Measurements from ENCODE around the gene CCKAR.

Gene CCKAR

DNA sequence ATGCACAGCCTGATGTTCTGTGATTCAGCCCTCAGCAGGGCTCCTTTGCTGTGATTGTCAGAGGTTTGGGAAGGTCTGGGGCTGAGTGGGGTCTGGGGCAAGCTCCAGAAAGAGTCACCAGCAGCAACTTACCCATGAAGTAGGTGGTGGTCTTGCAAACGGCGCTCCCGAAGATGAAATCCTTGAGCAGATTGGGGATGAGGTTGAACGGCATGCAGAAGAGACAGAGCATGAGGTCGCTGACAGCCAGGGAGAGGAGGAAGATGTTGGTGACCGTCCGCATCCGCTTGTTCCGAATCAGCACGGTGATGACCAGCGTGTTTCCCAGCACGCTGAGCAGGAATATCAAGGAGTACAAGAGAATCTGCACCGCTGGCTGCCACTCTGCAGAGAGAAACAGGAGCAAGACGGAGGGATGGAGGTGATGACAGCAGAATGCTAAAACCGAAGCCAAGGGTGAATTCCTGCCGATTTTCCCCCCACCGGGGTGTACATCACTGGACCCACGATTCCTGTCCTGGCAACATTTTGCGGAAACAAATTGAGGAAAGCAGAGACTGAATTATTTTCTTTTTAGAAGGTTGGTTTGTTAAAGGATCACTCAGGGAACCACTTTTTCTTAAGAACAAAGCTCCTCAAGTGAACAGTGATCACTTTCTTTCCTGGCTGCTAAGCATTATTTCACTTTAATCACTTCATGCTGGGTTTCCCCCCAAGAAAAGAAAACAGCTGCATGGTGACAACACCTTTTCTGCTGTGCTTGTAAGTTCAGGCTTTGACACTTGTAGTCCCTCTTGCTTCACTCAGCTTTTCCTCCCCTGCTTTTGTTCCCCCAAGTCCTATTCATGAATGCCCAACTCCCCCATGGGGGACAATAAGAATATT is 941 bp downstream of the CCKAR start:
- no peak for ATAC-seq

DNA sequence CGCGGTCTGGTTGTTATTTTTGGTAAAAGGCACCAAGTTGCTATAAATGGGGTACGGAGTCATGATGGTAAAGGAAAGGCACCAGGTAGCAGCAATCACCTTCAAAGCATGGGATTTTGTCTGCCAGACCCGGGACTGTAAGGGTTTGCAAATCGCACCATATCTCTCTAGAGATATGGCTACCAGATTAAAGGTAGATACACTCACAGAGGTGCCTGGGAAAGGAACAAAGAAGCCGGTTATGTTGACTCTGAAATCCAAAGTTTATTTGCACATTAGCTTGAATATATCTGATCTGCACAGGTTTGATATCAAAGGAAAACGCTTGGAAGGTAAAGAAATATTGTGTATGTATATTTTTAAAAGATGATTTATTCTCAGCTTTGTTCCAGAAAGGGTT is 4.6 kb downstream of the CCKAR start:
- ATAC-seq: no peak

DNA sequence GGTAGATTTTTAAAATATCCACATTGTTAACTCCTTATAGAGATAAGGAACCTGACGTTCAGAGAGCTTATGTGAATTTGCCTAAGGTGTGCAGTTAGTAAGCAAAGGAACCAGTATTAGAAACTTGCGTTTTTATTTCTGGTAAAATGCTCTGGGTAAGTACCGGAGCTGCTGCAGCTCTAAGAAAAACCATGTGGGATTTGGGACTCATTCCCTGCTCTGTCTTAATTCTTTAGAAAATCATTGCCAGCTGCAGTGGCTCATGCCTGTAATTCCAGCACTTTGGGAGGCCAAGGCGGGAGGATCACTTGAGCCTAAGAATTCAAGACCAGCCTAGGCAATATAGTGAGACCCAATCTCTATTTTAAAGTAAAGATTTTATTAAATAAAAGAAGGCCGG is 5.8 kb downstream of the CCKAR start:
- ATAC-seq: no peak

DNA sequence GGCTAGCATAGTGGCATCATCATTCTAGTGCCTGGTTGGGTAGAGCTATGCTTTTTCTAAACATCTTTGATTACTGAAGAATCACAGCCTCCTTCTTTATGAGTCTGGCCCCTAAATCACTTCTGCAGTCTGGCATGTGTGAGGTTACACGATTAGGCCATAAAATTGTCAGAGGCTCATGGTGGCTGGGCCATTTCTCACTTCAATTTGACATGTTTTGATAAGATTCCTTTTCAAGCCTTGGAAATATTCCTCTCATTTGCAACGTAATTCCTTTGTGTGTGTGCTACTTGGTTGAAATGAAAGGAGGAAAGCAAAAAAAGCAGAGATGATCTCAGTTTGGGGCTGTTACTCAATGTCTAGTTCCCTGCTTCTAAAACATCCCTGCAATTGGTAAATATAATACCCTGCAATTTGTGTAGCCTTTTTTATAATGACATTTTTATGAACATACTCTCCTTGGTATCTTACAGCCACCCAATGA is 6.2 kb downstream of the CCKAR start:
- no peak for ATAC-seq

DNA sequence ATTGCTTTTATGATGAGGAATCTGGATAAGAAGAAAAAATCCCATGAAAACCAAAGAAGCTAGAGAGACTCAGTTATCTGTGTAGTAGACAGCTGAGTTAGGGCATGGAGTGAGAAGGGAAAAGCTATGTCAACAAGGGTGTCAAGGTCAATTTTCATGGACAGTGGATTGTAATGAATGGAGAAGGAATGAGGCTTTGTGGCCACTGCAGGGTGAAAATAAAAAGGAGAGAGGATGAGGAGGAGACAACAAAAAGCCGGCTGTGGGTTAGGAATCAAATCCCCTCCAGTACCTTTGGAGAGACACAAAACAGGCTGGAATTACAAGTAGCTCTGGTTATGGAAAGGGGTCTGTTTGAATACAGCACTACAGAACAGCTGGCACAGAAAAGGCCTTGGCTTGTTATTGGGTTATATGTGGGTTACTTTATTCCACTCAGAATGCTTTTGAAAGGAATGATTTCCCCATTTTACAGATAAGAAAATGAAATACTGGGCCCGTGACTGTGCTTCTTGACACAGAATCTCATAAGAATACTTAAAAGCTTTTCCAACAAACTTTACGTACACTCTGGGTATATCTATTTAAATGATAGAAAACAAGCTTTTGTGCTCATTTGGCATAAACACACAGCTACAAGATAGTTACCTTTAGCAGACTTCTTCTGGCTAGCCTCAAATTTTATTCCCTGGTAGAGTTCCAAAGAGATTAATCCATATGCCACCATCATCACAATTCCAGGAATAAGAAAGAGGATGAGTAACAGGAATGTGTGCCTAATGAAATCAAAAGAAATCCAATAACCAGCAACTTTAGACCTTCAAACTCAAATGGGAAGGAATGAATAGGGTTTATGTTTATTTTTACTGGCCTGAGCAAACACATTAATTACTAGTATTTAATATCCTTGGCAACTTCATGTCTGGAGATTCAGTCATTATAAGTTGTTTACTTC is 7.5 kb downstream of the CCKAR start:
- no peak for ATAC-seq

DNA sequence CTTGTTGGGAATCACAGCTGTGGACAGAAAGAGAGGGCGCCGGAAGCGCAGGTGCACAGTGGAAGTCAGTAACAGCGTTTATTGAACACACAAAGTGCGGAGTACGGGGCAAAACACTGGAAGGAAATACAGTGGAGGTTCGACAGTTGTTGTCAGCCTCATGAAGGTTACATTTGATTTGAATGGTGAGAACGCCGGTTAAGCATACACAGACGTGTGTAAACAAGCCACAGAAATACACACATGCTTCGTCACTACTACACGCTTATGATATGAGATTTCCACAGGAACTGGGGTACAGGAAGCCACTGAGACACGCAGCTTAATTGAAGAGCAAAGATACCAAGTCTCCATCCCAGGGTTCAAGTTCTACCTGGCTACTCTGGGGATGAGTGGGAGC is 12.0 kb downstream of the CCKAR start:
- ATAC-seq: no peak

DNA sequence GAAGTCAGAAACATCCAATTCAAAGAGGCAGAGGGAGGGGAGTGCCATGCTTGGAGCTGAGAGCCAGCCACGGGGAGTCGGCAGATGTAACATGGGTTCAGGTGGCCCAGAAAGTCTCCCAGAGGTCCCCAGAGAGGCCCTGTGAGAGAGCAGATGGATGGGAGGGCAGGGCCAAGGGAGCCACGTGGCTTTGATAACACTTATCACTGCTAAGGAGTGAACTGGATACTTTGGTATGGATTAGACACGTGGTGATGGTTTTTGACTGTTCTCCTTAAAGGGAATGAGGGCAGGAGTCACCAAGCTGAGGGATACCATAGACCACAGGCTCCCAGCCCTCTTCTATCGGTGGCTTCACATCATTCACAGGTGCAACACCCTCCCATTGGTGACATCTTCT is 13.7 kb downstream of the CCKAR start:
- no peak for ATAC-seq

DNA sequence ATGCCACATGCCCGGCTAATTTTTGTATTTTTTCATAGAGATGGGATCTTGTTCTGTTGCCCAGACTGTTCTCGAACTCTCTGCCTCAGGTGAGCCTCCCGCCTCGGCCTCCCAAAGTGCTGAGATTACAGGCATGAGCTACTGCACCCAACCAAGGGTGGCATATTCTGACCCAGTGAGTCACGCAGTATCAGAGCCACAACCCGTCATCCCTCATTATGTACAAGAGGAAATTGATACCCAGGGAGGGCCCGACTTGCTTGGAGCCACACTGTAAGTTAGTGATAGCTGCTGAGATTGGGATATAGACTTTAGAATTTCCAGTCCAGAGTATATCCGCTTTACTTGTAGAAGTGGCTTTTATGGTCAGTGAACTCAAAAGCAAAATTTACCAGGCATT is 14.6 kb downstream of the CCKAR start:
- ATAC-seq: no peak

DNA sequence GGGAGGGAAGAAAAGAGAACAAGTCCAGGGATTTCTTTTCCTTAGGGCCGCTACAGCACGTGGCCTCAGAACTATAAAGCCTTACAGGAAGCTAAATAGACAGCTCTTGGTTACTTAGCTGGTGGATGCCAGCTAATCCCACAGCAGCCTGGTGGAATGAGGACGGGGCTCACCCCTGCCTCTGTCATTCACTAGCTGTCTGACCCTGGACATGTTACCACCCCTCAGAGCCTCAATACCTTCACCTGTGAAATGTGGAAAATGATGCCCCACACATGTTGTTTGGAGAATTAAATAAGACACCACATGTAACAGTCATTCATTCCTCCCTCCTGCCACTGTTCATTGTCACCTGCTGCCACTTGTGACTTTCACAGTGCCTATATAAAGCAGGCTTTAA is 15.7 kb downstream of the CCKAR start:
- no peak for ATAC-seq

DNA sequence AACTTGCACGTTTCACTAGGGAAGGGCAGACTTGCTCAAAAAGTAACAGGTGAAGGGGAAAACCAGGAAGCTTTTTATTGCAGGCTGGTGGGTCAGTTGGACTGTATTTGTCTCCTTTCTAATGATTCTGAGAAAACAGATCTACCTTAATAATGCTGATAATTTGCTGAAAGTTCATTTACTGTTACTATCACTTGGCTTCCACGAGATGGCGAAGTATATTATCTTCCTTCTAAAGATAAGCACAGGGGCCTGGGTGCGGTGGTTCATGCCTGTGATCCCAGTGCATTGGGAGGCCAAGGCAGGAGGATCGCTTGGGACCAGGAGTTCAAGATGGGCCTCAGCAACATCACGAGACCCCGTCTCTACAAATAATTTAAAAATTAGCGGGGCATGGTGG is 16.4 kb downstream of the CCKAR start:
- ATAC-seq: no peak

DNA sequence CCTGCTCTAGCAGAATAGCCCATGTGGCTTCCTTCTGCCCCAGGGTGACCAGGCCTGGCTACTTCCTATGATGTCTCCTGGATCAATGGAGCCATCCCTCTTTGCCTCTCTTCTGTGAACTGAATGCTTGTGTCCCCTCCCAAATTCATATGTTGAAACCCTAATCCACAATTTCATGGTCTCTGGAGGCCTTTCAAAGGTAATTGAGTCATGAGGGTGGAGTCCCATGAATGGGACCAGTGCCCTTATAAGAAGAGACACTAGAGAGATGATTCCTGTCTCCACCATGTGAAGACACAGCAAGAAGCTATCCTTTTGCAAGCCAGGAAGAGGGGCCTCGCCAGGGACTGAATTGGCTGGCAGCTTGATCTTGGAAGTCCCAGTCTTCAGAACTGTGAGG is 18.4 kb downstream of the CCKAR start:
- ATAC-seq: no peak

DNA sequence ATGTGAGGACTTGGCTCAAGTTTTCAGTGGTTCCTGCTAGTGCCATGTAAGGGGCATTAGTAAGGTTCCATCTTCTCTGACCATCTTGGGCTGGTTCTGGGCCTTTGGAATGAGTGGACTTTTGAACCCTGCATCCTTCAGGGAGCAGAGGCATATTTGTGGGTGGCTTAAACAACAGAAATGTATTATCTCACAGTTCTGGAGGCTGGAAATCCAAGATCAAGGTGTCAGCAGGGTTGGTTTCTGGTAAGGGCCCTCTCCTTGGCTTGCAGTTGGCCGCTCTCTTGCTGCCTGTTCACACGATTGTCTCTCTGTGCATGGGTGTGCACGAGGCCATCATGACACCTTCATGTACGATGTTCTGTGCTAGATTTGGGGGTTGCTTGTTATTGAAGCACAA is 21.3 kb downstream of the CCKAR start:
- ATAC-seq: no peak

DNA sequence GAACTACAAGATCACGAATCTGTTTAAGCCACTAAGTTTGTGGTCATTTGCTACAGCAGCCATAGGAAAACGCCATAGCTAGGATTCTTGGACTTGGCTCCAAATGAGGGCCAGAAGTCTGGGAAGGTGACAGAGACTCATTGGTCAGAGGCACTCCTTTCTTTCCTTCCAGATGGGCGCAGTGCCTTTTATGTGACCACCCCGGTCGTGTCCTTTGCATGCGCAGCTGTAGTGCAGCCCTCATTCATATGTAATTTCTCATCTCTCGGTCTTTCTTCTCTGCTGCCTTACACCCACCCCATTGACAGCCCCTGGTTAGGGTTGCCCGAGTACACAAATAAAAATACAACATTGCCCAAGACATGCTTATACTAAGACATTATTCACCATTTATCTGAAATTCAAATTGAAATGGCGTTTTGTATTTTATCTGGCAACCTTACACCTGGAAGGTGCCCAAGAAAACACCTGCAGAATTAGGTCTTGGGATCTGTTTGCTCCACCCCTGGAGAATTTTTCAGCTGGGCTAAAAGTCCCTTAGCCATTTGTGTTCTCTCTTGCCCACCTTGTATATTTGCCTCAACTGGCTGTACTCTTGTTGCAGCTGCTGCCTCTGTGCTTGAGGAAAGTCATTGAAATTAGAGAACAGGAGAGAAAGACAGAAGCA is 21.9 kb downstream of the CCKAR start:
- no peak for ATAC-seq

DNA sequence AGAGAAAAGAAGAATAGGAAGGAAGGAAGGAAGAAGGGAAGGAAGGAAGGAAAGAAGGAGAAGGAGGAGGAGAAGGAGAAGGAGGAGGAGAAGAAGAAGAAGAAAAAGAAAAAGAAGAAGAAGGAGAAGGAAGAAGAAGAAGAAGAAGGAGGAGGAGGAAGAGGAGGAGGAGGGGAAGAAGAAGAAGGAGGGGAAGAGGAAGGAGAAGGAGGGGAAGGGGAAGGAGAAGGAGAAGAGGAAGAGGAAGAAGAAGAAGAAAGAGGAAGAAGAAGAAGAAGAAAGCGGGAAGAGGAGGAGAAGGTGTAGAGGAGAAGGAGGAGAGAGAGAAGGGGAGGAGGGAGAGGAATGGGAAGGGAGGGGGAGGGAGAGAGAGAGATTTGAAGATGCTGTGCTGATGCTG is 22.6 kb downstream of the CCKAR start:
- no peak for ATAC-seq

DNA sequence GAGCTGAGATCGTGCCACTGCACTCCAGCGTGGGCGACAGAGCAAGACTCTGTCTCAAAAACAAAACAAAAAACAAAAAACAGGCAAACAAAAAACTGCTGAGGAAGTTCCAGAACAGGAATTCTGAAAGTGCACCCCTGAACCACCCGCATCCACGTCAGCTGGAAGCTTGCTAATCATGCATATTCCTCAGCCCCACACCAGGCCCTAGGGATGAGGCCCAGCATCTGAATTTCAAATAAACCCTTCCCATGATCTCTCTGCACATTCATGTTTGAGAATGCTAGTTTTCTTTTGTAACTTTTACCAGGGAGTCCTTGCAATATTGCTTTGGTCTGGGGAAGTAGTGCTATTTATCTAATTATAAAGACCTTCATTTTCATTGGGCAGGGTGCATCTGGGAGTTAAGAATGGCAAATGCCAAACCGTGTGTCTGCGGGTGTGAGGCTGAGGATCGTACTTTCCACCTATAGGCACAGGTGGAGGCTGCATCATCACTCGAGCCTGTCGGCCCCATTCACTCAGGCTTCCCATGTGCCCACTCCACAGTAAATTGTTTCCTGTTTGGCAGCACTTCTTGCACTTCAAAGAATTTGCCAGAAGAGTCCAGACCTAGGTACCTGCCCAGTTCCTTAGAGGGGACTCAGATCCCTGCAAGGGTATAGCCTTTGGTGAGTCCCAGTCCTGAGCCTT is 23.6 kb downstream of the CCKAR start:
- no peak for ATAC-seq

DNA sequence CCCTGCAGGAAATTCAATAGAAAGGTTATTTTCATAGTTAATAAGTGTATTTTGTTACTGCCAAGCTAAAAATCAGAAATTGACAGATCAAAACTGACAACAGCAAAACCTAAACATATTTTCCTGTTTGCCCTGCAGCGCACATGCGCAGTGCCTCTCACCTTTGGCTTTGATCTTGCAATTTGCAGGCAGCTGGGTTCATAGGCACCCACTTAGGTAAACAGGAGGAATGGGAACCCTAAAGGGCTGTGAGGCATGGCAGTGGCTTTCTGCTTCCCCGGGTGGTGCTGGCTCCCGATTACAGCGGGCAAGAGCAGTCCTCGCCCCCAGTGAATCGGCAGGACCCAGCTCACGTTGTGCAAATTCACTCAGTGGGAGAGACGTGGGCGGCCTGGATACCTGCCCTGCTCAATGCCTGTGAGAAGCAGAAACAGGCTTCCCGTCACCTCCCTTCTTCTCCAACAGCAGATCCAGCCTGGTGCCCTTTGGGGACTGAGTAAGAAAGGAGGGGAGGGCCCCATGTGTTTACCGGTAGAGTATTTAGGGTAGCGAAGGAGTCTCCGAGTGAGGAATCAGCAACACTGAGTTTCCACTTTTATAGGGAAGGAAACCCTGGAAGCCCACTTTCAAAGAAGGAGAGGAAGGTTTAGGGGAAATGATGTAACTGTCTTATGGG is 25.7 kb downstream of the CCKAR start:
- no peak for ATAC-seq

DNA sequence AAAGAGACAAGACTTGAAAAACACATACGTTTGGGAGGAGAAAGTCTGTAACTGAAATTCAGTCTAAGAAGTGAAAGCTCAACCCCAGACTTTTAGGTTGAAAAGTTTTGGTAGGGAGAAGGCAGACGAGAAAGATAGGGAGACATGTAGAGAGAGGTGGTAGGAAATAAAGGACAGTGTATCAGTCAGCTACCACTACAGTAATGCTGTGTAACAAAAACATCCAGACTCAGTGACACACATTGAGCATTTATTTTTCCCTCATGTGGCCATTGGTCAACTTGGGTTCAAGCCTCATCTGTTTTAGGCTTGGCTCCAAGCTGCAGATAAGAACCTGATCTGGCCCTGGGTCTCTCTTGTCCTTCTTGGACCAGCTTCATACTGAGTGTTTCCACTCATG is 26.9 kb downstream of the CCKAR start:
- ATAC-seq: no peak

DNA sequence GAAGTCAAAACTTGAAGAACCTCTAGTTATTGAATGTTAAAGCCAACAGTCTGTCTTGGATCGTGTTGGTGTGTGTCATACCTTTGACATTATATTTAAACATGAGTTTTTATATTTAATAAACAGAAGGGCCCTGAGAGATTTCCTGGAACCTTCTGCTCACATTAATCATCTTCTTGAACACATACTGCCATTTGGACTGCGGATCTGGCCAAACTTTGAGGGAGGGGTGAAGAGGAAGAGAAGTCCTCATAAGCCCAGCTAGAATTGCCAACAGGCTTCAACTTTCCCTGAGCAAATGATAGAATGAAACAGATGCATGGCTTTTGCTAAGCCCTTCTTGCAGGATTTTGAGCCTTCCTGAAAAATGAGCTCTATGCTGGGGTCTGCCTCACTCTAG is 27.4 kb downstream of the CCKAR start:
- no peak for ATAC-seq

DNA sequence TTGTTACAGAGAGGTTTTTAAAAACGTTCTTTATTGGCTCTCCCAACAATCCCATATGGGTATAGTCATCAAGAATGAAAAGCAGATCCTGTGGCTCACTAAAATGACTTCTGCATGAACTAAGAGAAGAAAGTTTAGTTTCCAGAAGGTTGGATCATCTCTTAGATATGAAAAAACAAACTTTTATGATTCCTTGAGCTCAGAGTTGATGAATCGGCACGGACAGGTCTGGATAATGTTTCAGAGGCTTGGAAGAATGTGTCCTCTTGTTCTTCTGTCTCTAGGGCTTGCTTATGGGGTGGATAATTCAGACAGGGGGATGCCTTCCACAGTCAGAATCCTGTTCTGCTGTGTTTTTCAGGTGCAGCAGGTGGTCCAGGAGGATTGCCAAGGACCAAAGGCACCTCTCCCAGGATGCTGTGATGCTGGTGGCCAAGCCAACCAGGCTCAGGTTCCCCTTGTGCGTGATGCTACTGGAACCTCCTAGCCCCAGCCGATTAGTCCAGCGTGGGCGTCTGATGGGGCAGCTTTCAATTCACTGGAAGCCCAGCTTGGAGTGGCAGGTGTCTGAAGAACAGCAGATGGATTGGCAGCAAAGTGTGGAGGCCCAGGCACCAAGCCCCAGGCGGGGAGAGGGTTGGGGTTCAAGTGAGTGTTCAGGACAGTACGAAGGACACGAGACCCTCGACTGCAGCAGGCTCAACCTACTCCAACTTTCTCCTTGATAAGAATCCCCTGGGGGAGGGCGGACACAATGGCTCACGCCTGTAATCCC is 30.3 kb downstream of the CCKAR start:
- ATAC-seq: no peak

DNA sequence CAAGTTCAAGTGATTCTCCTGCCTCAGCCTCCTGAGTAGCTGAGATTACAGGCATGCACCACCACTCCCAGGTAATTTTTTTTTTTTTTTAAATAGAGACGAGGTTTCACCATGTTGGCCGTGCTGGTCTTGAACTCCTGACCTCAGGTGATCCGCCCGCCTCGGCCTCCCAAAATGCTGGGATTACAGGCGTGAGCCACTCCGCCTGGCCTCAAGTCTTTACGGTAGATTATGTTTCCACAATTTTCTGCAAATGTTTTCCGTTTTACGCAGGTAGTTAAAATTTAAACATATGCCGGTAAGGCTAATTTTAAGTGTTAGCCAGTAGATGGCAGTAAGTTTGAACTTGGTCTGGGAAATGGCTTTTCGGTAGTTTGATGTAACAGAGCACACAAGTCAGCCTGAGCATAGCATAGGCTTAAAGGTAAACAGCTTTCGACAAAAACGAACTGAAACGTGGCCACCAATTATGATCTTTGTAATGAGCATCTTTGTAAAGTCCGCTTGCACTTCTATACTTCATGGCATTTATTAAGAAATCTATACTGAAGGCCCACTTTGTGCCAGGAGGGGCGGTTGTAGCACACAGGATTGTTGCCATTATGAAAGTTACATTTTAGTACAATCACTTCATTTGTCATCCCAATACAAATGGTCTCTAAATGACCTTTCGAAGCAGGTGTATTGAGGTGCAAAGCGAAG is 31.1 kb downstream of the CCKAR start:
- peak; percentile 10 to 46 for ATAC-seq

Measured in activated CD4-positive, CD25-positive, alpha-beta regulatory T cell treated with anti-CD3 and anti-CD28 coated beads, Interleukin-2, amount 50 U/mL, for 24 hours (primary cell).